GM19395 (cell line): ENCODE measurements around the gene HRH4.

Experiments used
- ATAC-seq: cut with Tn5 transposase; IDR thresholded peaks from one replicate; pipeline ENCODE4 v1.9.1; 2021; ENCODE audit warnings: mild to moderate bottlenecking, moderate library complexity; ENCODE audit not compliant: unreplicated experiment

HRH4 gene

GRCh38 chr18:24465486-24465885 lies 5.0 kb downstream of the HRH4 start:
- ATAC-seq, result no peak

GRCh38 chr18:24466771-24467170 lies 6.3 kb downstream of the HRH4 start:
- no peak for ATAC-seq

GRCh38 chr18:24470022-24470618 lies 9.7 kb downstream of the HRH4 start:
- no peak for ATAC-seq

- ATAC-seq, result no peak
Measured at GRCh38 chr18:24470805-24471204, 10.4 kb downstream of the HRH4 start.

- no peak for ATAC-seq
Measured at GRCh38 chr18:24472591-24472990, 12.2 kb downstream of the HRH4 start.

- no peak for ATAC-seq
Measured at GRCh38 chr18:24474406-24474805, 14.0 kb downstream of the HRH4 start.

GRCh38 chr18:24475926-24476589 lies 15.6 kb downstream of the HRH4 start:
- ATAC-seq, result no peak

GRCh38 chr18:24479371-24479770 lies 18.9 kb downstream of the HRH4 start:
- no peak for ATAC-seq

- no peak for ATAC-seq
Measured at GRCh38 chr18:24482821-24483220, 22.4 kb downstream of the HRH4 start.

GRCh38 chr18:24485681-24486080 lies 25.2 kb downstream of the HRH4 start:
- ATAC-seq, result no peak

GRCh38 chr18:24486684-24487083 lies 26.2 kb downstream of the HRH4 start:
- no peak for ATAC-seq

GRCh38 chr18:24488824-24489493 lies 28.5 kb downstream of the HRH4 start:
- ATAC-seq, result no peak

GRCh38 chr18:24490539-24490938 lies 30.1 kb downstream of the HRH4 start:
- no peak for ATAC-seq

GRCh38 chr18:24491927-24492834 lies 31.7 kb downstream of the HRH4 start:
- ATAC-seq, result peak; percentile 83

- ATAC-seq, result no peak
Measured at GRCh38 chr18:24494586-24494985, 34.1 kb downstream of the HRH4 start.

- ATAC-seq, result no peak
Measured at GRCh38 chr18:24497031-24497754, 36.8 kb downstream of the HRH4 start.

- no peak for ATAC-seq
Measured at GRCh38 chr18:24499814-24500213, 39.4 kb downstream of the HRH4 start.

- ATAC-seq, result no peak
Measured at GRCh38 chr18:24500217-24500616, 39.8 kb downstream of the HRH4 start.

GRCh38 chr18:24500766-24501165 lies 40.3 kb downstream of the HRH4 start:
- no peak for ATAC-seq

- no peak for ATAC-seq
Measured at GRCh38 chr18:24502667-24503523, 42.5 kb downstream of the HRH4 start.
